HG02970 (cell line): Measurements from ENCODE around the gene ATXN3L.

ENCODE experiments used
- ATAC-seq: cut with Tn5 transposase; IDR thresholded peaks from one replicate; pipeline ENCODE4 v1.9.1; 2021; ENCODE audit warnings: mild to moderate bottlenecking, moderate library complexity, moderate number of reproducible peaks; ENCODE audit not compliant: unreplicated experiment, low FRiP score

The ATXN3L gene

GRCh38 chrX:13319953-13320352 is at the start of gene ATXN3L:
Gene ATXN3L, minus strand, starts transcription at chrX:13320053. Its CDS starts 119 bp downstream, at chrX:13319934.
- no peak for ATAC-seq

- no peak for ATAC-seq
These were observed 49.6 kb upstream of the ATXN3L start for GRCh38 chrX:13369256-13370030.

- ATAC-seq = no peak
These were observed 48.1 kb upstream of the ATXN3L start for GRCh38 chrX:13367950-13368349.

- ATAC-seq = no peak
These were observed 46.8 kb upstream of the ATXN3L start for GRCh38 chrX:13366698-13367097.

- no peak for ATAC-seq
These were observed 45.3 kb upstream of the ATXN3L start for GRCh38 chrX:13365161-13365560.

GRCh38 chrX:13364230-13364857 is 44.5 kb upstream of the ATXN3L start:
- no peak for ATAC-seq

- no peak for ATAC-seq
These were observed 40.3 kb upstream of the ATXN3L start for GRCh38 chrX:13360146-13360545.

- ATAC-seq = no peak
These were observed 38.1 kb upstream of the ATXN3L start for GRCh38 chrX:13357925-13358324.

- no peak for ATAC-seq
These were observed 26.8 kb upstream of the ATXN3L start for GRCh38 chrX:13346646-13347045.

- no peak for ATAC-seq
These were observed 25.6 kb upstream of the ATXN3L start for GRCh38 chrX:13345438-13345837.

- no peak for ATAC-seq
These were observed 25.2 kb upstream of the ATXN3L start for GRCh38 chrX:13345037-13345436.

- ATAC-seq = no peak
These were observed 21.7 kb upstream of the ATXN3L start for GRCh38 chrX:13341491-13342101.

GRCh38 chrX:13340182-13340791 is 20.4 kb upstream of the ATXN3L start:
- no peak for ATAC-seq

GRCh38 chrX:13339607-13340006 is 19.8 kb upstream of the ATXN3L start:
- no peak for ATAC-seq

- no peak for ATAC-seq
These were observed 19.2 kb upstream of the ATXN3L start for GRCh38 chrX:13338996-13339515.

GRCh38 chrX:13334491-13334890 is 14.6 kb upstream of the ATXN3L start:
- no peak for ATAC-seq

GRCh38 chrX:13330446-13330845 is 10.6 kb upstream of the ATXN3L start:
- no peak for ATAC-seq

GRCh38 chrX:13327666-13328065 is 7.8 kb upstream of the ATXN3L start:
- ATAC-seq = no peak

GRCh38 chrX:13323241-13323640 is 3.4 kb upstream of the ATXN3L start:
- ATAC-seq = no peak

GRCh38 chrX:13317366-13317765 is 2.5 kb downstream of the ATXN3L start:
- ATAC-seq = no peak

- ATAC-seq = no peak
These were observed 8.3 kb downstream of the ATXN3L start for GRCh38 chrX:13311560-13311959.
